ENCODE measurements around the gene NLRP3. TPM values are rescaled to one million over a fixed set of nuclear protein-coding genes. Genes with fewer than 3 reads are reported as not detected.

Gene NLRP3
- total and polyA plus RNA-seq, 9 of the 15 experiments (the other 6 are each of a cell fraction or from before 2014, with no cell fraction given): not detected

DNA sequence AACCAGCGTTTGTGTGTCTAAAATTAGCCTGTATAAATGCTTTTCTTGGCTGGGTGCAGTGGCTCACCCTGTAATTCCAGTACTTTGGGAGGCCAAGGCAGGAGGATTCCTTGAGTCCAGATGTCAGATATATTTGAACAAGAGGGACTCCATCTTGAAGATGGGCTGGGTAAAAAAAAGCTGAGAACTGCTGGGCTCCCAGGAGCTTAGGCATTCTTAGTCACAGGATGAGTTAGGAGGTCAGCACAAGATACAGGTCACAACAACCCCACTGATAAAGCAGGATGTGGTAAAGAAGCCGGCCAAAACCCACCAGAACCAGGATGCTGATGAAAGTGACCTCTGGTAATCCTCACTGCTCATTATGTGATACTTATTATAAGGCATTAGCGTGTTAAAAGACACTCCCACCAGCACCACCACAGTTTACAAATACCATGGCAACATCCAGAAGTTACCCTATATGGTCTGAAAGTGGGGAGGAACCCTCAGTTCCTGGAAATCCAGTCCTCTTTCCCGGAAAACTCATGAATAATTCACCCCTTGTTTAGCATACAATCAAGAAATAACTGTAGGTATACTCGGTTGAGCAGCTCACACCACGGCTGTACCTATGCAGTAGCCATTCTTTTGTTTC lies 48.1 kb upstream of the NLRP3 start (continued):
- TF ChIP-seq NFATC3 (IDR thresholded peaks at IDR 0.05) (no peak), ZNF77 (CRISPR knock-in tag; IDR thresholded peaks at IDR 0.05) (no peak), ZKSCAN1 (IDR thresholded peaks at IDR 0.05; ENCODE audit: low read depth, low read length) (no peak), TBL1XR1 (IDR thresholded peaks at IDR 0.05; ENCODE audit: low read length in 2 of 2) (no peak), RAD51 (IDR thresholded peaks at IDR 0.05; ENCODE audit: borderline replicate concordance, low read depth) (no peak), HNRNPLL (IDR thresholded peaks at IDR 0.05; ENCODE audit: low read depth, low read length, poor library complexity, severe bottlenecking) (no peak), MECOM (CRISPR knock-in tag; IDR thresholded peaks at IDR 0.05) (peak; percentile 94), ZBTB40 (IDR thresholded peaks at IDR 0.05) (no peak), ZBTB40 (CRISPR knock-in tag; IDR thresholded peaks at IDR 0.05) (no peak), GABPB2 (CRISPR knock-in tag; conservative IDR thresholded peaks at IDR 0.05) (peak; percentile 90), NFIX (CRISPR knock-in tag; IDR thresholded peaks at IDR 0.05; ENCODE audit: low read depth) (peak; percentile 83), EP400 (IDR thresholded peaks at IDR 0.05) (no peak), ZNF766 (CRISPR knock-in tag; conservative IDR thresholded peaks at IDR 0.05) (peak; percentile 100), ELF4 (CRISPR knock-in tag; IDR thresholded peaks at IDR 0.05) (peak; percentile 96), RFX7 (CRISPR knock-in tag; IDR thresholded peaks at IDR 0.05) (peak; percentile 88), SETDB1 (IDR thresholded peaks at IDR 0.05; ENCODE audit: low read length) (no peak), CC2D1A (IDR thresholded peaks at IDR 0.05) (no peak)
- TF ChIP-seq, protein P1, sequence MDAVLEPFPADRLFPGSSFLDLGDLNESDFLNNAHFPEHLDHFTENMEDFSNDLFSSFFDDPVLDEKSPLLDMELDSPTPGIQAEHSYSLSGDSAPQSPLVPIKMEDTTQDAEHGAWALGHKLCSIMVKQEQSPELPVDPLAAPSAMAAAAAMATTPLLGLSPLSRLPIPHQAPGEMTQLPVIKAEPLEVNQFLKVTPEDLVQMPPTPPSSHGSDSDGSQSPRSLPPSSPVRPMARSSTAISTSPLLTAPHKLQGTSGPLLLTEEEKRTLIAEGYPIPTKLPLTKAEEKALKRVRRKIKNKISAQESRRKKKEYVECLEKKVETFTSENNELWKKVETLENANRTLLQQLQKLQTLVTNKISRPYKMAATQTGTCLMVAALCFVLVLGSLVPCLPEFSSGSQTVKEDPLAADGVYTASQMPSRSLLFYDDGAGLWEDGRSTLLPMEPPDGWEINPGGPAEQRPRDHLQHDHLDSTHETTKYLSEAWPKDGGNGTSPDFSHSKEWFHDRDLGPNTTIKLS (IDR thresholded peaks at IDR 0.05; ENCODE audit: borderline replicate concordance, low read depth): no peak

Measured in K562 (cell line).